ENCODE data around the gene CCDC92. TPM values are rescaled to one million over a fixed set of nuclear protein-coding genes. Genes with fewer than 3 reads are reported as not detected.

The CCDC92 gene
- total RNA-seq, 1 donor from 2014 or later: 21.5 TPM

DNA sequence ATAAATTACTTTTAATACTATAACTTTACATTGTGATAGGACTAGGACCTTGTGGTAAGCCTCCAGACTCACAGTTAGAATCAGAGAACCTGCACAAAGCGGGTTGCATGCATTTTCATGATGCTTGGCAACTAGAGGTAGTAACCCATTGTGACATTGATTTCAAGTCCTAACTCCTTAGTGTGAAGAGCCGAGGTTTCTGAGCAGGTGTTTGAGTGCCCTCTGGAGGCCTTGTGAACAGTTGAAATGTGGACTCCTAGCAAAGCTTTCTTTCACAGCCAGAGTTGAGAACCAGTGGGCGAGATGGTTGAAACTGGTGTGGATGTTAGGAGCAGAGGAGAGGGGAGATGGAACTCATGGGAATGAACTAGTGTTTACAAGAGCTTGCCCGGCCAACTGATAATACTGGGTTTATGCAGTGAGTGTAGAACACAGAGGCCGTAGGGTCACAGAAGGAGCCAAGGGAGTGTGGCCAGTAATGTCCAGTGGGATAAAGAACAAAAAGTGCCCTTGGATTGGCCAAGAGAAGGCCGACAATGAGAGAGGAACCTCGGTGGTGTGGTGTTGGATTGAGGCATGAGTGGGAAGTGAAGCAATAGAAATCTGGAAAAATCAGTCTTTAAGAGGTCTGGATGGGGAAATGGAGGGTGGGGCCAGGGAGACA is 11.3 kb upstream of the CCDC92 start:
- peaks cover 21% of the 10 kb centered on the region for H3K4me1 Mint-ChIP-seq
- CTCF ChIA-PET: interaction anchor here (0.6 to 3.2 kb wide), 7 partner anchors 10 to 761 kb away, joined by 3 to 34 read pairs (median 4); no protein-coding TSS in a partner anchor
- no peaks in the 10 kb centered on the region for H3K9me3 Mint-ChIP-seq
- DNase-seq (no peak), ATAC-seq (ENCODE audit: low read depth) (peak; percentile 66)
- intact Hi-C loops (cut with micrococcal nuclease): loop anchor here (1.0 to 10.0 kb wide), 4 partner anchors 79 to 349 kb away; partner anchors contain the start of genes DNAH10, EIF2B1 and GTF2H3
- peaks cover 19% of the 10 kb centered on the region for H3K36me3 Mint-ChIP-seq (ENCODE audit: low read depth)
- POLR2A ChIA-PET: no interaction called here
- no peak overlapping the region for H3K27ac Mint-ChIP-seq
- TF ChIP-seq, protein P1, sequence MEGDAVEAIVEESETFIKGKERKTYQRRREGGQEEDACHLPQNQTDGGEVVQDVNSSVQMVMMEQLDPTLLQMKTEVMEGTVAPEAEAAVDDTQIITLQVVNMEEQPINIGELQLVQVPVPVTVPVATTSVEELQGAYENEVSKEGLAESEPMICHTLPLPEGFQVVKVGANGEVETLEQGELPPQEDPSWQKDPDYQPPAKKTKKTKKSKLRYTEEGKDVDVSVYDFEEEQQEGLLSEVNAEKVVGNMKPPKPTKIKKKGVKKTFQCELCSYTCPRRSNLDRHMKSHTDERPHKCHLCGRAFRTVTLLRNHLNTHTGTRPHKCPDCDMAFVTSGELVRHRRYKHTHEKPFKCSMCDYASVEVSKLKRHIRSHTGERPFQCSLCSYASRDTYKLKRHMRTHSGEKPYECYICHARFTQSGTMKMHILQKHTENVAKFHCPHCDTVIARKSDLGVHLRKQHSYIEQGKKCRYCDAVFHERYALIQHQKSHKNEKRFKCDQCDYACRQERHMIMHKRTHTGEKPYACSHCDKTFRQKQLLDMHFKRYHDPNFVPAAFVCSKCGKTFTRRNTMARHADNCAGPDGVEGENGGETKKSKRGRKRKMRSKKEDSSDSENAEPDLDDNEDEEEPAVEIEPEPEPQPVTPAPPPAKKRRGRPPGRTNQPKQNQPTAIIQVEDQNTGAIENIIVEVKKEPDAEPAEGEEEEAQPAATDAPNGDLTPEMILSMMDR (IDR thresholded peaks at IDR 0.05): no peak
- no peak overlapping the region for H3K4me3 Mint-ChIP-seq
- H3K27me3 Mint-ChIP-seq: no peaks in the 10 kb centered on the region

DNA sequence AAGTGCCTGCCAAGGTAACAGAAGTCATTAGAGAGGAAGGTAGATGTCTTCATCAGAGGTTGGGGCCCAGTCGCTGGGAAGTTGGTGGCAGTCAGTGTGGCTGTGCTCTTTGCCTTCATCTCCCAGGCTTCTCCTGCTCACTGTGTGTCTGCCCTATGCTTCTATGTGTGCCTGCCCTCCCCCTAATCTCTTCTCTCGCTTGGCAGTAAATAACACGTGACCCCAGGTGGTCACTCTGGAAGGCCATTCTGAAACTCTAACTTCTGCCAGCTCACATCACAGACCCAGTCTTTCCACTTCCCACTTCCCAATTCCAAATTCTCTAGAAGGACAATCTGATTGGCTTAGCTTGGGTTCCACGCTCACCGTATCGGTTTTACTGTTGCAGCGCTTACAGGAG is 9.6 kb upstream of the CCDC92 start:
- no peak for ATAC-seq (ENCODE audit: low read depth)
- DNase-seq: no peak
- Mint-ChIP-seq H3K36me3 (ENCODE audit: low read depth) (peaks cover 7% of the 10 kb centered on the region), H3K9me3 (no peaks in the 10 kb centered on the region), H3K4me1 (peaks cover 15% of the 10 kb centered on the region), H3K27ac (no peak overlapping the region), H3K27me3 (no peaks in the 10 kb centered on the region), H3K4me3 (no peak overlapping the region)
- CTCF ChIA-PET: interaction anchor here (1.3 to 3.2 kb wide), 2 partner anchors 18 to 78 kb away, joined by 3 to 34 read pairs; no protein-coding TSS in a partner anchor
- POLR2A ChIA-PET: interaction anchor here (0.6 kb wide), 1 partner anchor 10 kb away, joined by 4 read pairs; the partner anchor contains the start of gene CCDC92
- TF ChIP-seq, protein P1 (IDR thresholded peaks at IDR 0.05): no peak
- intact Hi-C loops (cut with micrococcal nuclease): loop anchor here (5.0 to 10.0 kb wide), 2 partner anchors 220 to 347 kb away; partner anchors contain the start of genes DNAH10, EIF2B1 and GTF2H3

DNA sequence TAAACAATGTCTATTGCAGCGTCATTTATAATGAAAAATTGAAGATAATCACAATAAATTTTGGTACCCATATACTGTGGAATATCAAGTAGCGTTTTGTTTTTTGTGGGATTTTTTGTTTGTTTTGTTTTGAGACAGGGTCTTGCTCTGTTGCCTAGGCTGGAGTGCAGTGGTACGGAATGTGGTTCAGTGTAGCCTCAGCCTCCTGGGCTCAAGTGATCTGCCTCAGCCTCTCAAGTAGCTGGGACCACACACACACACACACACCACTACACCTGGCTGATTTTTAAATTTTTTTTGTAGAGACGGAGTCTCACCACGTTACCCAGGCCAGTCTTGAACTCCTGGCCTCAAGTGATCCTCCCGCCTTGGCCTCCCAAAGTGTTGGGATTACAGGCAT is 6.9 kb upstream of the CCDC92 start:
- no peak for ATAC-seq (ENCODE audit: low read depth)
- no peak for DNase-seq
- ChIA-PET POLR2A (no interaction called here), CTCF (no interaction called here)
- Mint-ChIP-seq H3K9me3 (no peaks in the 10 kb centered on the region), H3K27ac (no peak overlapping the region), H3K36me3 (ENCODE audit: low read depth) (peaks cover 16% of the 10 kb centered on the region), H3K27me3 (no peaks in the 10 kb centered on the region), H3K4me1 (peaks cover 7% of the 10 kb centered on the region), H3K4me3 (no peak overlapping the region)
- intact Hi-C loops (cut with micrococcal nuclease): loop anchor here (10.0 kb wide), 2 partner anchors 745 to 1715 kb away; partner anchors contain the start of genes MPHOSPH9, MTRFR and VPS33A
- TF ChIP-seq, protein P1 (IDR thresholded peaks at IDR 0.05): no peak

DNA sequence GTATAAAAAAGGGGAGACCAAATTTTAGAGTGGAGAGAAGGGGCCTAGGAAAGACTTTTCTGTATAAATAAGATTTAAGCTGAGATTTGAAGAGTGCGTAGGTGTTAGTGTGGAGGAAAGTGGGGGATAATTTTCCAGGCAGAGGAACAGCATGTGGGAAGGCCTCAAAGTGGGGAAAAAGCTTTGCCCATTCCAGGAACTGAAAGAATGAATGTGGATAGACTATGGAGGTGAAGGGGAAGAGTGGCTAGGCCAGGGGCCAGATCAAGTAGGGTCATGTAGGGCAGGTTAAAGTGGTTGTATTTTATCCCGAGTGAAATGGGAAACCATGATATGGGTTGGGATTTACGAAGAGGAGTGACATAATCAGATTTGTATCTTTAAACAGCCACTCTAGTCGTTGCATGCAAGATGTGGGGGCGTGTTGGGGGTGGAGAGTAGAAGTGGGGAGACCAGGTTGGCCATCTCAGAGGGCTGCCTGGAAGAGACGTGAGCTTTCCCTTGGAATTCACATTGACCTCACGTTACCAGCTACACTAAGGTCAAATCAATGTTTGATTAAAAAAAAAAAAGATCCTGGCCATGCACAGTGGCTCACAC is 3.7 kb upstream of the CCDC92 start:
- H3K36me3 Mint-ChIP-seq (ENCODE audit: low read depth): peaks cover 20% of the 10 kb centered on the region
- ChIA-PET CTCF (interaction anchor here (0.9 kb wide), 1 partner anchor 11 kb away, joined by 3 read pairs; no protein-coding TSS in a partner anchor), POLR2A (interaction anchor here (0.6 kb wide), 1 partner anchor 513 kb away, joined by 3 read pairs; no protein-coding TSS in a partner anchor)
- intact Hi-C loops (cut with micrococcal nuclease): loop anchor here (10.0 kb wide), 2 partner anchors 742 to 1712 kb away; partner anchors contain the start of genes MPHOSPH9, MTRFR and VPS33A
- H3K27ac Mint-ChIP-seq: no peak overlapping the region
- no peaks in the 10 kb centered on the region for H3K27me3 Mint-ChIP-seq
- H3K4me1 Mint-ChIP-seq: peaks cover 15% of the 10 kb centered on the region
- H3K4me3 Mint-ChIP-seq: no peak overlapping the region
- TF ChIP-seq, protein P1 (IDR thresholded peaks at IDR 0.05): no peak
- DNase-seq (no peak), ATAC-seq (ENCODE audit: low read depth) (no peak)
- H3K9me3 Mint-ChIP-seq: no peaks in the 10 kb centered on the region

All from activated B cell treated with CpG ODN at 0.5 μM for 24 hours (primary cell).